B cell (primary cell): Measurements from ENCODE around the gene TMEM203. TPM values are rescaled to one million over a fixed set of nuclear protein-coding genes. Genes with fewer than 3 reads are reported as not detected.

Experiments
- ATAC-seq: fragments of 200-7000 bp; cut with Tn5 transposase; one replicate; pipeline ENCODE4 v1.10.0; 2021; ENCODE audit warnings: low read depth, mild to moderate bottlenecking, moderate number of reproducible peaks, moderate library complexity
- CTCF ChIA-PET: fragments of 350-600 bp; sonication (Branson Sonifier 250); formaldehyde crosslinking; loops from one replicate; lab custom pipeline; 2021; ENCODE audit warnings: antibody characterized with exemption, inconsistent platforms; lab: Charles Lee
- POLR2A ChIA-PET: fragments of 350-600 bp; sonication (Branson Sonifier 250); formaldehyde crosslinking; loops from one replicate; lab custom pipeline; 2021; ENCODE audit warnings: antibody characterized with exemption; lab: Charles Lee
- DNase-seq: peaks from one replicate; pipeline ENCODE4 v3.0.0; 2013
- H2AFZ ChIP-seq: 2 replicates; pipeline ENCODE4 v1.6.1; 2012; ENCODE audit warnings: mild to moderate bottlenecking, low read depth, low read length; ENCODE audit not compliant: insufficient read depth, poor library complexity, severe bottlenecking
- H3K27ac ChIP-seq, 2 donors: 1 replicate in 1 of 2; 2 replicates in 1 of 2; pipeline ENCODE4 v1.5.1; 2012 to 2013; ENCODE audit warnings: low read length in 2 of 2, mild to moderate bottlenecking in 2 of 2, moderate library complexity in 1 of 2
- H3K27me3 ChIP-seq, 4 experiments: fragments of 200-600 bp in 1 of 4; sonication (generic) in 1 of 4; replicated peaks in 1 of 4; 1 replicate in 2 of 4; 2 replicates in 2 of 4; pipeline versions ENCODE4 v1.6.1 to v1.7.0; 2013 to 2016; ENCODE audit warnings: low read length in 3 of 4, mild to moderate bottlenecking in 2 of 4, mixed read lengths in 1 of 4, moderate library complexity in 1 of 4; ENCODE audit not compliant: insufficient read depth in 4 of 4, control insufficient read depth in 3 of 4; ENCODE audit errors: control extremely low read depth in 1 of 4
- H3K36me3 ChIP-seq, 2 experiments: replicated peaks in 1 of 2; 1 replicate in 1 of 2; 2 replicates in 1 of 2; pipeline versions ENCODE4 v1.6.1 to v1.7.1; 2013; ENCODE audit warnings: low read length in 1 of 2; ENCODE audit not compliant: insufficient read depth in 2 of 2, control insufficient read depth in 1 of 2; ENCODE audit errors: control extremely low read depth in 1 of 2, extremely low read depth in 1 of 2
- H3K4me1 ChIP-seq, 2 donors: fragments of 200-600 bp in 1 of 2; sonication (generic) in 1 of 2; 1 replicate in 1 of 2; 2 replicates in 1 of 2; pipeline versions ENCODE4 v1.5.1 to v1.6.1; 2013 to 2017; ENCODE audit warnings: low read length in 2 of 2; ENCODE audit not compliant: control insufficient read depth in 2 of 2, insufficient read depth in 2 of 2
- H3K4me2 ChIP-seq: replicated peaks from 2 replicates; pipeline ENCODE3; 2012; ENCODE audit warnings: mild to moderate bottlenecking, low read depth, low read length; ENCODE audit not compliant: poor library complexity, severe bottlenecking
- H3K4me3 ChIP-seq, 5 experiments: fragments of 200-600 bp in 1 of 5; sonication (generic) in 1 of 5; 1 replicate in 3 of 5; 2 replicates in 2 of 5; pipeline versions ENCODE4 v1.5.1 to v1.7.0; 2011 to 2016; ENCODE audit warnings: low read length in 4 of 5, mild to moderate bottlenecking in 4 of 5, low read depth in 2 of 5, control low read depth in 1 of 5, moderate library complexity in 1 of 5; ENCODE audit not compliant: insufficient read depth in 1 of 5; ENCODE audit errors: control extremely low read depth in 1 of 5, extremely low read depth in 1 of 5
- H3K79me2 ChIP-seq: fragments of 200-600 bp; sonication (generic); one replicate; pipeline ENCODE4 v1.6.0; 2016; ENCODE audit warnings: low read length; ENCODE audit not compliant: control insufficient read depth, insufficient read depth
- H3K9ac ChIP-seq: fragments of 200-600 bp; sonication (generic); 2 replicates; pipeline ENCODE4 v1.6.1; 2017; ENCODE audit warnings: mild to moderate bottlenecking, low read length, moderate library complexity
- H3K9me3 ChIP-seq, 3 donors: one replicate each; pipeline versions ENCODE4 v1.6.1 to v1.7.1; 2013; ENCODE audit warnings: low read length in 2 of 3; ENCODE audit not compliant: control insufficient read depth in 2 of 3, insufficient read depth in 1 of 3; ENCODE audit errors: control extremely low read depth in 1 of 3
- H4K20me1 ChIP-seq: 2 replicates; pipeline ENCODE4 v1.6.0; 2012; ENCODE audit warnings: mild to moderate bottlenecking, low read length; ENCODE audit not compliant: insufficient read depth, control insufficient read depth, poor library complexity, severe bottlenecking
- H3K27ac Mint-ChIP-seq: one replicate; pipeline ENCODE4 v1.8.0; 2021; ENCODE audit warnings: mixed read lengths
- H3K27me3 Mint-ChIP-seq: one replicate; pipeline ENCODE4 v1.8.0; 2021; ENCODE audit warnings: mixed read lengths
- H3K4me1 Mint-ChIP-seq: one replicate; pipeline ENCODE4 v1.8.0; 2021; ENCODE audit warnings: mixed read lengths
- H3K4me3 Mint-ChIP-seq: one replicate; pipeline ENCODE4 v1.8.0; 2021; ENCODE audit warnings: mixed read lengths
- H3K9me3 Mint-ChIP-seq: one replicate; pipeline ENCODE4 v1.8.0; 2022; ENCODE audit warnings: mixed read lengths; ENCODE audit not compliant: insufficient read depth
- CTCF ChIP-seq: fragments of 200-600 bp; IDR thresholded peaks from one replicate; pipeline ENCODE4 v1.8.0; 2022; ENCODE audit warnings: antibody characterized with exemption, mild to moderate bottlenecking
- EZH2 ChIP-seq: IDR thresholded peaks from 2 replicates; pipeline ENCODE4 v1.6.1; 2012; ENCODE audit warnings: borderline replicate concordance, low read depth, mild to moderate bottlenecking, moderate library complexity, low read length; ENCODE audit not compliant: insufficient read depth, poor library complexity, severe bottlenecking
- WGBS: methylation state at CpG from one replicate; pipeline ENCODE4 v1.1.5; 2013; ENCODE audit warnings: missing lambda C conversion rate; ENCODE audit not compliant: insufficient coverage; 5-methylcytosine and 5-hydroxymethylcytosine counted together
- intact Hi-C: fragments of 100-400 bp; cut with micrococcal nuclease; formaldehyde crosslinking; loops from one replicate; pipeline ENCODE4 v1.10.0; 2022
- polyA plus RNA-seq: library from polyadenylated mRNA; depleted of rRNA; stranded (reverse); fragments of >200 nt; gene quantifications from 2 replicates; pipeline ENCODE4 v1.2.3, GENCODE V29; 2012
- total RNA-seq, 2 donors: library from RNA; stranded (reverse); fragments of 120-200 nt in 1 of 2; gene quantifications; 1 replicate in 1 of 2; 2 replicates in 1 of 2; pipeline versions ENCODE4 v1.2.3 to v1.2.4, GENCODE V29; 2013 to 2022

The TMEM203 gene
- total and polyA plus RNA-seq, 2 donors (not counting 1 experiment from before 2014, with no cell fraction given) = 20.6 to 35.7 TPM

- CTCF ChIA-PET = interaction anchor here (0.9 kb wide), 1 partner anchor 11 kb away, joined by 3 read pairs; no protein-coding TSS in a partner anchor
- Histone ChIP-seq H3K27me3 (no peaks in the 10 kb centered on the region), H3K4me3 (no peak overlapping the region), H3K9me3 (no peaks in the 10 kb centered on the region), H3K36me3 (no peaks in the 10 kb centered on the region), H3K4me2 (no peak overlapping the region), H3K9ac (no peak overlapping the region), H2AFZ (no peak overlapping the region), H4K20me1 (no peaks in the 10 kb centered on the region), H3K79me2 (no peaks in the 10 kb centered on the region), H3K27ac (no peak overlapping the region), H3K4me1 (peaks cover 9 to 20% of the 10 kb centered on the region in 2 donors)
- Mint-ChIP-seq H3K4me1 (peaks cover 12% of the 10 kb centered on the region), H3K27me3 (no peaks in the 10 kb centered on the region), H3K9me3 (no peaks in the 10 kb centered on the region), H3K4me3 (no peak overlapping the region), H3K27ac (no peak overlapping the region)
- WGBS = 96% methylated on average over 10 of the region's 10 CpGs
- TF ChIP-seq EZH2 (no peak), CTCF (no peak)
- intact Hi-C loops = loop anchor here (5.0 kb wide), 1 partner anchor 387 kb away; the partner anchor contains the start of gene ARRDC1
- DNase-seq (no peak), ATAC-seq (no peak)
- POLR2A ChIA-PET = interaction anchor here (0.7 to 1.1 kb wide), 3 partner anchors 19 to 539 kb away, joined by 3 to 10 read pairs (median 5); partner anchors contain the start of gene TPRN
Observed at GRCh38 chr9:137219757-137220316, 14.4 kb upstream of the TMEM203 start.

GRCh38 chr9:137218754-137219271 lies 13.4 kb upstream of the TMEM203 start:
- ATAC-seq (no peak), DNase-seq (no peak)
- H3K27me3 Mint-ChIP-seq = no peaks in the 10 kb centered on the region
- no peak for TF ChIP-seq EZH2
- TF ChIP-seq CTCF = no peak
- peaks cover 10% of the 10 kb centered on the region for H3K4me1 Mint-ChIP-seq
- Histone ChIP-seq H2AFZ (no peak overlapping the region), H3K9me3 (no peaks in the 10 kb centered on the region), H3K27me3 (no peaks in the 10 kb centered on the region), H3K79me2 (no peaks in the 10 kb centered on the region), H3K4me1 (peaks cover 6 to 14% of the 10 kb centered on the region in 2 donors), H3K9ac (no peak overlapping the region), H3K4me3 (no peak overlapping the region), H4K20me1 (no peaks in the 10 kb centered on the region), H3K36me3 (no peaks in the 10 kb centered on the region), H3K4me2 (no peak overlapping the region), H3K27ac (no peak overlapping the region)
- ChIA-PET POLR2A (interaction anchor here (0.7 kb wide), 1 partner anchor 241 kb away, joined by 6 read pairs; the partner anchor contains the start of gene NSMF), CTCF (interaction anchor here (0.7 to 0.9 kb wide), 3 partner anchors 10 to 225 kb away, joined by 3 to 7 read pairs (median 3); no protein-coding TSS in a partner anchor)
- no peak overlapping the region for H3K4me3 Mint-ChIP-seq
- 93% methylated on average over 12 of the region's 12 CpGs for WGBS
- no peak overlapping the region for H3K27ac Mint-ChIP-seq
- intact Hi-C loops = no loop called here
- no peaks in the 10 kb centered on the region for H3K9me3 Mint-ChIP-seq
